ENCODE data around the gene ABCA2.

The ABCA2 gene

DNA sequence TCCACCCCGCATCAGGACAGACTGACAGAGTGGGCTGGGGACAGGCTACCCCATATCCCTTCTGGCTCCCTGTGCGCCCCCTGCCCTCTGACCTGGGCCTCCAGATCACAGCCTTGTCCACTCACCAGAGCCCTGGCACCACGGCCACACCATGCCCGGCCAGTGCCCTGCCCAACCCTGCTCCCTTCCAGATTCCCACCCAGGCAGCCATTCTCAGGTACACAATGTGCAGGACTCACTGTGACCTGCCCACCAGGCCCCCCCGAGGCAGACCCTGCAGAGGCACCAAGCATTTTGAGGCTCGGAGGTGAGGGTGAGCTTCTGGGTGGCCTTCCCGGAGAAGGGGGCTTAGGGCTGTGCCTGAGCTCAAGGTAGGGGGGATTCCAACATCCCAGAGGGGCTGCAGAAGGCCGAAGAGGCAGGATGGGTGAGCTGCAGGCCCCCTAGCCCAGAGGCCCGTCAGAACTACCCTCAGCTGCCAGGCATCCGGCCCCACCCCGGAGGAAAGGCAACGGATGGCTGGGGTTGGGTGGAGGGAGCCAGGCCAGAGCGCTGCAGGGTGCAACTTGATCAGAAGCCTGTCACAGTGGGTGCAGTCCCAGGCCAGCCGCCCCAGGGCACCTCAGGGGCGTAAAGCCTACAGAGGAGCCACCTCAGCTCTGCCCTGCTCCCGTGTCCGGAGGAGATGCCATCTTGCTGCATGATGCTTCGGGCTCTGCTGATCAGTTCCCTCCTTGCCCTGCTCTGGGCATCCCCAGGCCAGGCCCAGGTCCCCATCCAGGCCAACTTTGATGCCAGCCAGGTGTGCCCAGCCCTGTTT, 45.6 kb downstream of the ABCA2 start, which contains the start of gene LCNL1:
LCNL1 (plus strand) TSS at position 762 of the 820 bp plus-strand sequence. CDS start 594 bp downstream, outside the sequence.
- no peaks in the 10 kb centered on the region for H3K9me2 ChIP-seq (replicated peaks; ENCODE audit: low read depth, low read length)
- no peaks in the 10 kb centered on the region for H3K9me3 ChIP-seq (ENCODE audit: insufficient read depth, low read depth, low read length)
- no peak within 1 kb of the TSS for H3K4me2 ChIP-seq (ENCODE audit: low read depth, low read length, poor library complexity, severe bottlenecking)
- H3K27me3 ChIP-seq (ENCODE audit: insufficient read depth, low read length, poor library complexity, severe bottlenecking) = no peaks in the 10 kb centered on the region
- no peaks in the 10 kb centered on the region for H3F3A ChIP-seq (ENCODE audit: low read depth)
- H3K4me3 ChIP-seq (ENCODE audit: low read length, poor library complexity, severe bottlenecking) = no peak within 1 kb of the TSS
- H2AFZ ChIP-seq (ENCODE audit: low read length) = no peak within 1 kb of the TSS
- TF ChIP-seq, protein P1, sequence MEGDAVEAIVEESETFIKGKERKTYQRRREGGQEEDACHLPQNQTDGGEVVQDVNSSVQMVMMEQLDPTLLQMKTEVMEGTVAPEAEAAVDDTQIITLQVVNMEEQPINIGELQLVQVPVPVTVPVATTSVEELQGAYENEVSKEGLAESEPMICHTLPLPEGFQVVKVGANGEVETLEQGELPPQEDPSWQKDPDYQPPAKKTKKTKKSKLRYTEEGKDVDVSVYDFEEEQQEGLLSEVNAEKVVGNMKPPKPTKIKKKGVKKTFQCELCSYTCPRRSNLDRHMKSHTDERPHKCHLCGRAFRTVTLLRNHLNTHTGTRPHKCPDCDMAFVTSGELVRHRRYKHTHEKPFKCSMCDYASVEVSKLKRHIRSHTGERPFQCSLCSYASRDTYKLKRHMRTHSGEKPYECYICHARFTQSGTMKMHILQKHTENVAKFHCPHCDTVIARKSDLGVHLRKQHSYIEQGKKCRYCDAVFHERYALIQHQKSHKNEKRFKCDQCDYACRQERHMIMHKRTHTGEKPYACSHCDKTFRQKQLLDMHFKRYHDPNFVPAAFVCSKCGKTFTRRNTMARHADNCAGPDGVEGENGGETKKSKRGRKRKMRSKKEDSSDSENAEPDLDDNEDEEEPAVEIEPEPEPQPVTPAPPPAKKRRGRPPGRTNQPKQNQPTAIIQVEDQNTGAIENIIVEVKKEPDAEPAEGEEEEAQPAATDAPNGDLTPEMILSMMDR (conservative IDR thresholded peaks at IDR 0.05; ENCODE audit: low read length) = no peak
- no peak within 1 kb of the TSS for H3K9ac ChIP-seq (ENCODE audit: low read depth, low read length, poor library complexity, severe bottlenecking)
- no peaks in the 10 kb centered on the region for H3K36me3 ChIP-seq (ENCODE audit: insufficient read depth, low read length)
- H3K4me1 ChIP-seq (ENCODE audit: insufficient read depth, low read length, poor library complexity, severe bottlenecking) = no peaks in the 10 kb centered on the region
- no peaks in the 10 kb centered on the region for H3K79me2 ChIP-seq (ENCODE audit: insufficient read depth, low read length)
- H4K20me1 ChIP-seq (ENCODE audit: insufficient read depth, low read length, poor library complexity, severe bottlenecking) = no peaks in the 10 kb centered on the region

DNA sequence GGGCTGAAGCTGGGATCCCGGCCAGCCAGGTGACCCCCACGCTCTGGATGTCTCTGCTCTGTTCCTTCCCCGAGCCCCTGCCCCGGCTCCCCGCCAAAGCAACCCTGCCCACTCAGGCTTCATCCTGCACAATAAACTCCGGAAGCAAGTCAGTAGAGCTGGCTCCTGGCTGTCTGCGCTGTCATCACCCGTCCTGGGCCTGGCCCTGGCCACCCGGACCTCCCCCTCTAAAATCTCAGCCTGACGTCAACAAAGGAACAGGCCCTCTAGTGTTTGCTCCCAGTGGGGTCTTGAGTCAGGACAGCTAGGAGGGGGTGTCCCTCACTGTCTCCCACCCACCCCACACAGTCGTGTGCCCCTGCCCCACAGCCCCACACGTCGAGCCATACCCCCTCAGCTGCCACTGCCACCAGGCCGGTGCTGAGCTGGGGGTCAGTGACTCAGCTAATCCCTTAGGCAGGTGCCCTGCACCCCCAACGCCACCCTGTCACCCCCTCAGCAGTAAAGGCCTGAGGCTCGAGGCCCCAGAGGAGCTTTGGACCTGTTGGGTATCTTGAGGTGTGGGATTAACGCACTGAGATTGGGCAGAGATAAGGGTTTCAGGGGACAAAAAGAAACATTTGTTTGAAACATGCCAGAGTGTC, 46.3 kb downstream of the ABCA2 start:
- Histone ChIP-seq H3K4me3 (ENCODE audit: low read length, poor library complexity, severe bottlenecking) (no peak overlapping the region), H3K9ac (ENCODE audit: low read depth, low read length, poor library complexity, severe bottlenecking) (no peak overlapping the region), H3K4me2 (ENCODE audit: low read depth, low read length, poor library complexity, severe bottlenecking) (no peak overlapping the region), H3F3A (ENCODE audit: low read depth) (no peaks in the 10 kb centered on the region), H3K4me1 (ENCODE audit: insufficient read depth, low read length, poor library complexity, severe bottlenecking) (no peaks in the 10 kb centered on the region), H3K9me3 (ENCODE audit: insufficient read depth, low read depth, low read length) (no peaks in the 10 kb centered on the region), H2AFZ (ENCODE audit: low read length) (no peak overlapping the region), H4K20me1 (ENCODE audit: insufficient read depth, low read length, poor library complexity, severe bottlenecking) (no peaks in the 10 kb centered on the region), H3K79me2 (ENCODE audit: insufficient read depth, low read length) (no peaks in the 10 kb centered on the region), H3K36me3 (ENCODE audit: insufficient read depth, low read length) (no peaks in the 10 kb centered on the region), H3K27me3 (ENCODE audit: insufficient read depth, low read length, poor library complexity, severe bottlenecking) (no peaks in the 10 kb centered on the region), H3K9me2 (replicated peaks; ENCODE audit: low read depth, low read length) (no peaks in the 10 kb centered on the region)
- TF ChIP-seq EZH2phosphoT487 (IDR thresholded peaks at IDR 0.05; ENCODE audit: borderline replicate concordance) = no peak
- TF ChIP-seq, protein P1 (conservative IDR thresholded peaks at IDR 0.05; ENCODE audit: low read length) = no peak

DNA sequence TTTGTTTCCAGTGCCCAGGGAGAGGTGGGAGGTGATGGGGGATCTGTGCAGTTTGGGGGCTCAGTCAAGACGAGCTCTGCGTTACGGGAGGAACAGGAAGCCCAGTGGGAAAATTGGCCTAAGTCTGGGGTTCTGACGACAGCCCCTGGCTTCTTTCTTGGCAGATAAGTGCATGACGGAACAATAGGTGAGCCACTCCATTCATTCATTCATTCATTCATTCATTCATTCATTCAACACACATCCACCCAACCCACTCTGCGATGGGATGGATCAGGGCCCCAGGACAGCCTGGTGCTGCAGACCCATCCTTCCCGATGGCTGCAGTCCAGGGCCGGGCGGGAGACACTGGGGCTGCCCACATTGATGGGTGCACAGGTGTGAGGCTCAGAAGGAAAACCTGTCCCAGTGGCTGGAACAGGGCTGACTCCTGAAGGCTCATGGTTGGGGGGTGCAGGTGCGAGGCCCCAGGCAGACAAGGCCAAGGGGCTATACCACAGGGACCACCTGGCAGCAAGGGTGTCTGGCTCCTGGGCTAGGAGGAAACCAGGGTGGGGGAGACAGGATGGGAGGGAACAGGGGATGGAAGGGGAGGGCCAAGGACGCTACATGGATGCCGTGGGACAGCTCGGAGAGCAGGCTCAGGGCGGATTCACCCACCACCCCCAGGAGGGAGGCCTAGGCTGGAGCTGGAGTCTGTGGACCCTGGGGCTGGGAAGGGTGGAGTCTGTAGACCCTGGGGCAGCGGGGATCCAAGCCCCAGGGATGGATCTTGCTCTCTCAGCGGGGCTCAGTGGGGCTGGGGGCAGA, 47.2 kb downstream of the ABCA2 start:
- H3F3A ChIP-seq (ENCODE audit: low read depth) = no peaks in the 10 kb centered on the region
- H3K4me1 ChIP-seq (ENCODE audit: insufficient read depth, low read length, poor library complexity, severe bottlenecking) = no peaks in the 10 kb centered on the region
- H3K36me3 ChIP-seq (ENCODE audit: insufficient read depth, low read length) = no peaks in the 10 kb centered on the region
- no peaks in the 10 kb centered on the region for H4K20me1 ChIP-seq (ENCODE audit: insufficient read depth, low read length, poor library complexity, severe bottlenecking)
- no peak overlapping the region for H3K4me3 ChIP-seq (ENCODE audit: low read length, poor library complexity, severe bottlenecking)
- H2AFZ ChIP-seq (ENCODE audit: low read length) = no peak overlapping the region
- H3K9me3 ChIP-seq (ENCODE audit: insufficient read depth, low read depth, low read length) = no peaks in the 10 kb centered on the region
- H3K9ac ChIP-seq (ENCODE audit: low read depth, low read length, poor library complexity, severe bottlenecking) = no peak overlapping the region
- no peaks in the 10 kb centered on the region for H3K79me2 ChIP-seq (ENCODE audit: insufficient read depth, low read length)
- no peak for TF ChIP-seq EZH2phosphoT487 (IDR thresholded peaks at IDR 0.05; ENCODE audit: borderline replicate concordance)
- TF ChIP-seq, protein P1 (conservative IDR thresholded peaks at IDR 0.05; ENCODE audit: low read length) = no peak
- H3K9me2 ChIP-seq (replicated peaks; ENCODE audit: low read depth, low read length) = no peaks in the 10 kb centered on the region
- no peak overlapping the region for H3K4me2 ChIP-seq (ENCODE audit: low read depth, low read length, poor library complexity, severe bottlenecking)
- no peaks in the 10 kb centered on the region for H3K27me3 ChIP-seq (ENCODE audit: insufficient read depth, low read length, poor library complexity, severe bottlenecking)
